GM19455 (cell line): ENCODE measurements around the gene UBE2J2.

Source experiments
- ATAC-seq: cut with Tn5 transposase; IDR thresholded peaks from one replicate; pipeline ENCODE4 v1.9.1; 2021; ENCODE audit not compliant: unreplicated experiment

Gene UBE2J2

DNA sequence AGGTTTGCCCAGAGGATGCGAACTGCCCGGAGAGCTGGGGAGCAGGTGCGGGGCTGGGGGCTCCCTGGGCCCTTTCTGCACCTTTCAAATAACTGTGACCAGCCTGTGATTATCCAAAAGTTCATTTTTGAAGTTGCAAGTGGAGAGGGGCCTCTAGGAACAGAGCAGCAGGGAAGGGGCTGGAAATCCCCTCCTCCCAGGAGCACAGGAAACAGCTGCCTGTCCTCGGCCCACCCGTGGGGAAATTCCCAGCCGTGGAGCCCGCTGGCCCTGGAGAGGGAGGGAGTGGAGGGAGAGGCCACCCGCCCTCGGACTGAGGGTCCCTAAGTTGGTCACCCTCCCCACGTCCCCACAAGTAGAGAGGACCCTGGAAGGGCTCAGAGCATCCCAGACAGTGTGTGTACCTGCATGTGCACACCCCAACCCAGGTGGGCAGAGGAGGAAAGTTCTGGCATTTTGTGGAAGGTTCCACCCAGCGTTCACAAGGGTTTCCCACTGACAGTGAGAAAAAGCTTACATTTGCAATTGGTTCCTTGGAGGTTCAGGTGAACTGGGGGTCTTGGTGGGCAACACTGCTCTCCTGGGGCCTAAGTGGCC, 58.5 kb downstream of the UBE2J2 start:
- no peak for ATAC-seq

DNA sequence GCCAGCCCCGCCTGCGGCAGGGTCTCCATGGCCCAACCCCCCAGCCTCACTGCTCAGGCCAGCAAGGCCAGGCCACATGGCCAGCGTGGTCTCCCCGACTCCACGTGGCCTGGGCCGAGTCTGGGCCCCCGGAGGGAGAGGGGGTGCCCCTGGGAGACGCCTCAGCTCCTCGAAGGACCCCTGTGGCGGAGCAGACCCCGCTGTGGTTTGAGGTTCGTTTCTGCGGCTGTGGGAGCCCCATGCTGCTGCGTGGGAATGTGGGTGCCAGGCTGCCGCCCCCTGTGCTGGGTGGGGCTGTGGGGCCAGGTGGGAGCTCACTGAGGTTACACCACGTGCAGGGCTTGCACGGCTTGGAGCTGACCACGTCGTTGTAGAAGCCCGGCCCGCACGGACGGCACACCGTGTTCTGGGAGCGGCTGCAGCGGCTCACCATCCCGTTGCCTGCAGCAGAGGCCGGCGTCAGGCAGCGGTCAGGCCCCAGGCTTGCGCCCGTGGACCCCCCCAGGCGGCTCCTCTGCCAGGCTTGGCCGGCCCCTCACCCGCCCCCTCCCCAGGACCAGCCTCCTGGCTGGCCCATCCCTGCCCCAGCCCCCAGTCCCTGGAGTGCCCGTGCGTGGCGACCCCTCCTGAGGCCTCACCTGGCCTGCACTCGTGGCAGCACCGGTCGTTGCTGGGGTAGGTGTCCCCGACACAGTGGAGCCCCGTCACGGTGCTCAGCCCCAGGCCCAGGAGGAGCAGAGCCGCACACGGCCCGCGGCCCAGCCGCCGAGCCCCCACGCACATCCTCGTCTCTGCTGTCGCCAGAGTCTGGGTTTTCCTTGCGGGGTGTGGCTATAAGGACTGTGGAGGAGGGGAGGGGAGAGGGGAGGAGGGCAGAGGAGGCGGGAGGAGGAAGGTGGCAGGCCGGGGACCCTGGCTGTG, 60.0 kb downstream of the UBE2J2 start, which contains the start of gene TNFRSF4:
Gene TNFRSF4 (minus strand): TSS at position 809 of the 921 bp plus-strand sequence. CDS start 26 bp downstream, at position 783.
- no peak for ATAC-seq

DNA sequence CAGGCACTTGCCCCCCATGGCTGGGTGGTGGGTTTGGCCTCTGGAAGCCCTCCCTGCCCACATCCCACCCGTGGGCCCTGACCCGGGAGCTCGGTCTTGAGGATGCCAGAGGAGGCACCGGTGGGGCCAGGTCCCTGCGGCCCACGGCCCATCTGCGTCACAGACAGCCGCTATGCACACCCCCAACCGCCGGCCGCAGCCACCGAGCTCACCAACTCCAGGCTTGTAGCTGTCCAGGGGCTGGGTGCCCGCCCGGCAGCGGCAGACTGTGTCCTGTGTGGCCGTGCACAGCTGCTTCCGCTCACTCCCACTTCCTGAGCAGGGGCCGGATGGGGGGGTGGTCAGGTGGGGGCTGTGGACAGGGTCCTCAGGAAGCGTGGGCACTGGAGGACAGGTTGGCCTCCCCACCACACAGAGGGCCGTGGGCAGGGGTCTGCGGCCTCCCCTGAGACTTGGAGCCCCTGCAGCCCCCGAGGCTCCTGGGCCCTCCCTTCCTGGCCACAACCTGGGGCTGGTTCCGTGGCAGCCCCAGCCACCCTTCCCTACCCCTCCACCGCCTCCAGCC, 60.8 kb downstream of the UBE2J2 start:
- ATAC-seq: no peak

DNA sequence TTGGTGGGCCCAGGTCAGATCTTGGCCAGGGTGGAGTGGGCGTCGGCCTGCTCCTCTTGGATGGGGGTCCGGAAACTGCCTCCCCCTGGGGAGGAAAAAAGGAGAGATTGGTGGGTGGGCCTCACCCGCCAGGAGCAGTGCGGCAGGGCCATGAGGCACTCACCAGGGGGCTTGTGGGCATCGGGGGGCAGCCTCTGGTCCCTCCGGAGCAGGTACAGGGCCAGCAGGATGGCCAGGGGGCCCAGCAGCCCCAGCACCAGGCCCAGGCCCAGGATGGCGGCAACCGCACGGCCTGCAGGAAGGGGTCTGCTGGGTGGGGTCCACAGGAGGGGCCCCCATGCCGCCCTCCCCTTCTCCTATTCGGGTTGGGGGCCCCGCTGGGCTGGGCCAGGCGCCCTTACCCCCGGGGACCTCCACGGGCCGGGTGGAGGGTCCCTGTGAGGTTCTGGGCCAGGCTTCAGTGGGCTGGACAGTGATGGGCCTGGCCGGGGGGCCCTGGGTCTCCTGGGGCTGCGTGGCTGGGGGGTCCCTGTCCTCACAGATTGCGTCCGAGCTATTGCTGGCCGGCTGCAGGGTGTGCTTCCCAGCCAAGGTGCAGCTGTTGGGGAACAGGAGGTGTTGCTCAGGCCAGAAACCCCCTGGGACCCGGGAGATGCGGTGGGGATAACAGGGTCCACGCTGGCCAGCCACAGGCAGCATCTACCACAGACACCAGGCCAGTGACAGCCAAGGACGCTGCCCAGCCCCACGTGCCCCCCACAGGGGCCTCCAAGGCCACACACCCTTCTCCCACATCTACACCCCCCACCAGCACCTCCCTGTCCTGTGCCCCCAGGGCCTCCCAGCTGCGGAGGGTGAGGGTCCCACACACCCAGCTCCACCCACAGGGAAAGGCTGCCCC, 61.9 kb downstream of the UBE2J2 start:
- ATAC-seq: no peak

DNA sequence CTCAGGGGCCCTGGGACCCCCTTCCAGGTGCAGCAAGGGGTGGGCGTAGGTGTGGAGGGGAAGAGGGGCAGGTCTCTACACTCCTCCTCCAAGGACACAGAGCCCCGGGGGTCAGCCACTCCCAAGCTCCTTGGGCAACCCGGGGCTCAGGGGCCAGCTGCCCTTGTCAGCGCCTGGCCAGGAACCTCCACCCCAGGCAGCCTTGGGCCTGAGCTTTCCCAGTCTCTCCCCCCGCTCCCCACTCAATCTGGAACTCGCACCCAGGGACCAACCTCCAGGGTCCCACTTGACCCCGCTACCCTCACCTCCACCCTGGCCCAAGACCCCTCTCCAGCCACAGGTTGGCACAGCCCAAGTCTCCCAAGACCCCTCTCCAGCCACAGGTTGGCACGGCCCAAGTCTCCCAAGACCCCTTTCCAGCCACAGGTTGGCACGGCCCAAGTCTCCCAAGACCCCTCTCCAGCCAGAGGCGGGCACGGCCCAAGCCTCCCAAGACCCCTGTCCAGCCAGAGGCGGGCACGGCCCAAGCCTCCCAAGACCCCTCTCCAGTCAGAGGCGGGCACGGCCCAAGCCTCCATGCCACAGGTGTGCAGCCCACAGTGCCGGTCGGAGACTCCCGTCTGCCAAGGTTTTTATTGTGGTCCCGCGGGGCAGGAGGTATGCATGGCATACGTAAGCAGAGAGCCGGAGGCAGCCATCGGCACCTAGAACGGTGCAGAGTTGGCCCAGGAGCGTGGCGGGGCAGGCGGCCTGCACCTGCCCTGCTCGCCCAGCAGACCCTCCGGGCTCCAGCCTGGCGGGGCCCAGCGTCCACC, 62.7 kb downstream of the UBE2J2 start:
- no peak for ATAC-seq

DNA sequence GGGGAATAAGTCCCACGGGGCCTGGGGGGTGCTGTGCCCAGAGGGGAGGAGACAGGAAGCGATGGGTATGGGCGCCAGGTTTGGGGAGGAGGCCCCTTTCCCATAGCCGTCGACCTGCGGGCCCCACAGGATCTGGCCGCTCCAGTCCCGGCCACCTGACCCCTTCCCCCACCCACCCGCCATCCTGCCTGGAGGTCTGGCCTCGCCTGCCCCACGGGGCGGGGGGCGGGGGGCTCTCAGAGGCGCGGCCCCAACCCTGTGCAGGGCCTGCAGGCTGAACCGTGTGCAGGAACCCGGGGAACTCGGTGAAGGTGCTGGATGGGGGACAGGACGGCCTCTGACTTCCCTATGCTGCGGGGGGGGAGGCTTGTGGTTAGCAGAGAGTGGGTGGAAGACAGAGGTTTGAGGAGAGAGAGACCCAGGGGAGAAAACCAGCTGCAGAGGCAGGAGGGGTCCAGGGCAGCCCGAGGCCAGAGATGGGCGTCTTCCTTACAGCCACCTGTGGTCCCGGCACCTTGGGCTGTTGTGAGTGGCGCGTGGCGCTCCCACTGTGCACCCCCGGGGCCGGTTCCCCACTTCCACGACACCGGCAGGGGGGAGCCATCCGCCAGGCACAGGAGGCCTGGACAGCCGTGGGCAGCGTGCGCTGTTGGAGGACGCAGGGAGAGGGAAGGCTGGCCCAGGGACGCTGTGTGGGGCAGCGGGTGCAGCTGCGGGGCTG, 64.8 kb downstream of the UBE2J2 start:
- ATAC-seq: no peak

DNA sequence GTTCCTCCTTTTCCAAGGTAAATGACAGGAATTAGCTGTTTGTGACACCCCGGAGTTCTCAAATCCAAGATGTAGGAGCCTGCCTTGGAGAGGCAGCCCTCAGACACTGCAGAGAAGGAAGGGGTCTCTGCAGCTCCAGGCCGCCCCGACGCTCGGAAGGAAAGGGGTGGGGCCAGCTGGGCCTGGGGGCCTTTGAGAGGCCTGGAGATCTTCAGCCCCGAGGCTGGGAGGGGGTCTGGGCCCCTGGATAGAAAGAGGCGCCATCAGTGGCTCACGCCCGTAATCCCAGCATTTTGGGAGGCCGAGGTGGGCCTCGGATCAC, 66.1 kb downstream of the UBE2J2 start:
- ATAC-seq: no peak

DNA sequence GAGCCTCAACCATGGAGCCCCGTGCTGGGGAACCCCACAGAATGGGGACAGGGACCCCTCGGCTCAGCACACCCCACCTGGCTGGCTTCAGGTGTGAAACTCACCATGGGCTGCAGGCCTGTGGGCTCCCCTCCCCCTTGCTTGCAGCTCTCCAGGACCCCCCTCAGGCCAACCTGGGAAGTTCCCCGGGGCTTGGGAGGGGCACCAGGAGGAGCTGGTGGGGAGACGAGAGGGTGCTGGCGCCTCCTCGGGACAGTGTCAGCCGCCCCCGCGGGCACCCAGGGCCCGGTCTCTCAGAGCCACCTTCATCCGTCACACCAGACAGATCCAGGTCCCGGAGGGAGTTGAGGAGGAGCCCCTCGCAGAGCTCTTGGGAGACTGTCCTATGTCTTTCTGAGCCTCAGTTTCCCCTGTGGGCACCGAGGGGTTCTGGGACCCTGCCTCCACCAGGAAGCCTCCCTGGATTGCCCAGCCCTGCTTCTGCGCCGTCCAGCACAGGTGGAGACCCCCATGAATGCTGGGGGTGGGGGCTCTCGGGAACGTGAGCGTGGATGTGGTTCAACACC, 66.6 kb downstream of the UBE2J2 start:
- no peak for ATAC-seq

DNA sequence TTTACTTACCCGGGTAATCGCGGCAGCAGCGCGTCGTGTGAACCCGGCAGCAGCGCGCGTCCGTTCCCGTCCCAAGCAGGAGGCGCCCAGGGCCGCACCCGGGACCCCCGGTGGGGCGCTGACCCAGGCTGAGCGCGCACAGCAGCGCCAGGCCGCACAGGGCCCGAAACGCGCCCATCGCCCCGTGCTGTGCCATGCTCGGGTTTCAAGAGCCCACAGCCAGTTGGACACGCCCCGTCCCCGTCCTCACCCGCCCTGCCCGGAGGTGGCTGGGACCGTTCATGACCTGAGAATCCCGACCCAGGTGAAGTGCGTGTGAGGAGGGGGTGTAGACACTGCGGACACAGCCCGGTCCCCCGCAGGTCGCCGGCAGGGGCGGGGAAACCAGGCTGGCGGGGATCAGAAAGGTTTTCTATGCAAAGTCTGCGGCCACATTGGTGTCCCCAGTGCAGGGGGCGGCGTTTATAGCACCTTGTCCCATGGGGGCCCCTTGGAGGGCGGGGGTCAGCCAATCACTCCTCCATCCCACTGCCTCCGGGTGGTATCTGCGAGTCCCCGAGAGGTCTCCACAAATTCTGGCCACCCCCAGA, 67.2 kb downstream of the UBE2J2 start, which contains the start of gene TNFRSF18:
Gene TNFRSF18 (minus strand): TSS at position 217 of the 590 bp plus-strand sequence. CDS start 21 bp downstream, at position 196.
- ATAC-seq: no peak

DNA sequence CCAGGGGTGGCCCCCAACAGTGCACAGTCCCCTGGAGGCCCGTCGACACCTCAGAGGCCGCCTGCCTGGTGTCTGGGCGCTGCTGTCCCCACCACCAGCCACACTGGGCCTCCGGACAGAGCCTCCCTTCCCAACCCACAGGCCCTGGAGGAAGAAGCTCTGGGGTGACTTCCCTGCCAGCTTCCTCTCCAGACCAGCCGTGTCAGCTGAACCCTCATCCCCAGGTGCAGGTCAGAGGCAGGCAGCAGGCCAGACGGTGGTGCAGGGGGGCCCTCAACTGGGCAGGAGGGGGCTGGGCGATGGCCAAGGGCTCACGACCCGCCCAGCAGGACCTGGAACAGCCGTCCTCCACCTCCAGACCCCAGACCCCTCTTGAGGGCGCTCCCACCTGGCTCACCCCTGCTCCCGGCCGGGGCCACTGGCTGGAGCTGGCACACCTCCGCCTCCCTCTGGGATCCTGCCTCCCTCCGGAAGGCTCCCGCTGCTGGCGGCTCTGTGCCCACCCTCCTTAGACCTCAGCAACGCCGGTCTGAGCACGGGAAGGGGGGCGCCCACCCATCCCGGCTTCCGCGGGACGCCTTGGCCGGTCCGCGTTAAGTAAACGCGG, 67.8 kb downstream of the UBE2J2 start:
- ATAC-seq: no peak

DNA sequence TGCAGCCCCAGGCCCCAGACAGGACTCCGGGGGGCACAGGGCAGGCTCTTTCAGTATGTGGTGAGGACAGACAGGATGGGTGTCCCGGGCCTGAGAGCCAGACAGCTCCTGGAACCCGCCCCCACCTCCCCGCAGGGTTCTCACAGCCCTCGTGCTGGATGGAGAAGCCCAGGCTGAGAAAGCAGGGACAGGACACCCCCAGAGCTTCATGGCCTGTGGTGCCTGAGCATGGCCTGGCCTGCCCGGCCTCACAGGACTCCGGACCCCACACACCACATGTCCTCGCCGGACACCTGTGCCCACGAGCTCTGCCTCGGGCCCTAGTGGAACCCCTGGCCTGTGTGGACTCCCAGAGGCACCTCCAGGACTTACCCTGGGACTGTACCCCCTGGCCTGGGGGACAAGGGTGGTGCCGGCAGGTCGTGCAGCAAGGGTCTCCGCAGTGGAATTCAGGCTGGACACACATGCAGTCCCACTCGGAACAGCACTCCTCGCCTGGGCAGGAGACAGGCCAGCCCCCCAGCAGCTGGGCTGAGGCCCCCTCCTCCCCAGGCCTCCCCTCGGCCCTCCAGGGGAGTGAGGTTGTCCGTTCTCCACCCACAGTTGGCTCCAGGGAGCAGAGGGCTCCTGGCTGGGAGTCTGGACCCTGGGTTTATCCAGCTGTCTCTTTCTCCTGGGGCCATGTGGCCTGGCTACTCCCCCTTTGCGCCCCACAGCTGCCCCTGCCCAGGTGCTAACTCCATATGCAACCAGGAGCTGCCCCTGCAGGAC, 68.5 kb downstream of the UBE2J2 start:
- ATAC-seq: no peak

DNA sequence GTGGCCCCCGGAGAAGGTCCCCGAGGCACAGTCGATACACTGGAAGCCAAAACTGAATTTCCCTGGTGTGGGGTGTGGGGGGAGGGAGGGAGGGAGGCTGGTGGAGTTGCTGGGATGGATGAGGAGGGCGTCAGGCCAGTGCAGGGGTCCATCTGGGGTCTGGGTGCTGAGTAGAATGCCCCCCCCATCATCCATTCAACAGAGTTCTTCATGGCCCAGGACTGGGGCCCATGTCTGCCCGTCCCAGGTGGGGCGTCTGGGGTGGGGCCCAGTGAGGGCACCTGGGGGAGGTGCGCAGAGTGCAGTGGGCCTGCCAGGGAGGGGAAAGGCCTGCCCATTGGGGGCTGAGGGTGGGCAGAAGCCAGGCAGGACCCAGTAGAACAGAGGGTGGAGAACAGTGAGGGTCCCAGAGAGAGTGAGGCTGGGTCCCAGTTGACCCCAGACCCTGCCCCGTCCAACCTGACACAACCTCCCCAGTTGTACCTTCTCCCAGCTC, 69.2 kb downstream of the UBE2J2 start:
- no peak for ATAC-seq
